Adrenal gland (tissue), 5 donors: Measurements from ENCODE around the gene STX5.

Source experiments
- POLR2A ChIP-seq, 2 donors: fragments of 450-650 bp; IDR thresholded peaks; one replicate each; pipeline ENCODE4 v1.6.1; 2017; ENCODE audit warnings: antibody characterized with exemption in 2 of 2, mild to moderate bottlenecking in 2 of 2, moderate library complexity in 1 of 2
- TF ChIP-seq, protein P1 (sequence below), 6 experiments: fragments of 450-650 bp in 4 of 6; fragments of 200-600 bp in 2 of 6; sonication (generic) in 1 of 6; IDR thresholded peaks; 1 replicate in 5 of 6; 2 replicates in 1 of 6; pipeline versions ENCODE4 v1.5.1 to v1.8.0; 2016 to 2021; ENCODE audit warnings: antibody characterized with exemption in 6 of 6, mild to moderate bottlenecking in 2 of 6, moderate library complexity in 1 of 6
- donor health status: DM: no; HTN: no; CAD: no.

DNA sequence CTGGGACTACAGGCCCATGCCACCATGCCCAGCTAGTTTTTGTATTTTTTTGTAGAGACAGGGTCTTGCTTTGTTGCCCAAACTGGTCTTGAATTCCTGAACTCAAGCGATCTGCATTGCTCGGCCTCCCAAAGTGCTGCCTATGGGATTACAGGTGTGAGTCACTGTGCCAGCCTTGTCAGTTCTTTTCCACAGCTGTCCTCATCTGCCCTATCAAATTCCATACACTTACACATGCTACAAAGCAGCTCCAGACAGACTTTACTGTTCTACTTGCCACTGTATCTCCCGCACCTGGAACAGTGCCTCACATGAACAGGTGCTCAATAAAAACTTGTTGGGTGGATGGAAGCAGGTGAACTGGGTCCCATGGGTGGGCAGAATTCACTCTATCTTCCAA lies 8.2 kb downstream of the STX5 start:
- TF ChIP-seq, protein P1, sequence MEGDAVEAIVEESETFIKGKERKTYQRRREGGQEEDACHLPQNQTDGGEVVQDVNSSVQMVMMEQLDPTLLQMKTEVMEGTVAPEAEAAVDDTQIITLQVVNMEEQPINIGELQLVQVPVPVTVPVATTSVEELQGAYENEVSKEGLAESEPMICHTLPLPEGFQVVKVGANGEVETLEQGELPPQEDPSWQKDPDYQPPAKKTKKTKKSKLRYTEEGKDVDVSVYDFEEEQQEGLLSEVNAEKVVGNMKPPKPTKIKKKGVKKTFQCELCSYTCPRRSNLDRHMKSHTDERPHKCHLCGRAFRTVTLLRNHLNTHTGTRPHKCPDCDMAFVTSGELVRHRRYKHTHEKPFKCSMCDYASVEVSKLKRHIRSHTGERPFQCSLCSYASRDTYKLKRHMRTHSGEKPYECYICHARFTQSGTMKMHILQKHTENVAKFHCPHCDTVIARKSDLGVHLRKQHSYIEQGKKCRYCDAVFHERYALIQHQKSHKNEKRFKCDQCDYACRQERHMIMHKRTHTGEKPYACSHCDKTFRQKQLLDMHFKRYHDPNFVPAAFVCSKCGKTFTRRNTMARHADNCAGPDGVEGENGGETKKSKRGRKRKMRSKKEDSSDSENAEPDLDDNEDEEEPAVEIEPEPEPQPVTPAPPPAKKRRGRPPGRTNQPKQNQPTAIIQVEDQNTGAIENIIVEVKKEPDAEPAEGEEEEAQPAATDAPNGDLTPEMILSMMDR (IDR thresholded peaks at IDR 0.05) = no peak
- TF ChIP-seq POLR2A (IDR thresholded peaks at IDR 0.05) = no peak
